ENCODE measurements around the gene LACC1.

The LACC1 gene

GRCh38 chr13:43937839-43938238, 58.1 kb downstream of the LACC1 start:
- no peak for TF ChIP-seq ISL1 (CRISPR knock-in tag; IDR thresholded peaks at IDR 0.05)
- no peak for TF ChIP-seq PPARA (CRISPR knock-in tag; IDR thresholded peaks at IDR 0.05; ENCODE audit: borderline replicate concordance)
- no peak for TF ChIP-seq OSR1 (CRISPR knock-in tag; IDR thresholded peaks at IDR 0.05)
- TF ChIP-seq ZNF8 (CRISPR knock-in tag; IDR thresholded peaks at IDR 0.05) = no peak
- TF ChIP-seq ZC3H10 (CRISPR knock-in tag; IDR thresholded peaks at IDR 0.05) = no peak
- no peak for TF ChIP-seq ZNF565 (CRISPR knock-in tag; conservative IDR thresholded peaks at IDR 0.05; ENCODE audit: low read depth)
- TF ChIP-seq BACH2 (CRISPR knock-in tag; IDR thresholded peaks at IDR 0.05; ENCODE audit: borderline replicate concordance) = no peak
- TF ChIP-seq RARB (CRISPR knock-in tag; IDR thresholded peaks at IDR 0.05) = no peak
- ATAC-seq = no peak

- no peak for ATAC-seq
- no peak for TF ChIP-seq CSDC2 (CRISPR knock-in tag; IDR thresholded peaks at IDR 0.05)
- no peak for TF ChIP-seq ARNTL (CRISPR knock-in tag; IDR thresholded peaks at IDR 0.05; ENCODE audit: borderline replicate concordance, low read depth)
- TF ChIP-seq GLIS3 (CRISPR knock-in tag; IDR thresholded peaks at IDR 0.05) = no peak
Observed at GRCh38 chr13:43938449-43938848, 58.7 kb downstream of the LACC1 start.

GRCh38 chr13:43939086-43939485, 59.4 kb downstream of the LACC1 start:
- ATAC-seq = no peak
- TF ChIP-seq CREB5 (CRISPR knock-in tag; IDR thresholded peaks at IDR 0.05; ENCODE audit: low read depth) (no peak), PATZ1 (CRISPR knock-in tag; IDR thresholded peaks at IDR 0.05; ENCODE audit: borderline replicate concordance) (no peak), ISL1 (CRISPR knock-in tag; IDR thresholded peaks at IDR 0.05) (no peak), ZFP3 (CRISPR knock-in tag; IDR thresholded peaks at IDR 0.05) (no peak)

- no peak for ATAC-seq
- TF ChIP-seq ZNF565 (CRISPR knock-in tag; conservative IDR thresholded peaks at IDR 0.05; ENCODE audit: low read depth) (no peak), ESRRG (CRISPR knock-in tag; IDR thresholded peaks at IDR 0.05) (no peak), ZFP30 (CRISPR knock-in tag; IDR thresholded peaks at IDR 0.05) (no peak), CSRNP3 (CRISPR knock-in tag; IDR thresholded peaks at IDR 0.05) (no peak), OSR1 (CRISPR knock-in tag; IDR thresholded peaks at IDR 0.05) (no peak), ISL1 (CRISPR knock-in tag; IDR thresholded peaks at IDR 0.05) (no peak), SNAI2 (CRISPR knock-in tag; IDR thresholded peaks at IDR 0.05) (no peak), PPARA (CRISPR knock-in tag; IDR thresholded peaks at IDR 0.05; ENCODE audit: borderline replicate concordance) (no peak), POU6F1 (CRISPR knock-in tag; IDR thresholded peaks at IDR 0.05; ENCODE audit: borderline replicate concordance, low read depth) (no peak), ZNF8 (CRISPR knock-in tag; IDR thresholded peaks at IDR 0.05) (no peak), CREB5 (CRISPR knock-in tag; IDR thresholded peaks at IDR 0.05; ENCODE audit: low read depth) (no peak), ZFP3 (CRISPR knock-in tag; IDR thresholded peaks at IDR 0.05) (no peak), TOX (CRISPR knock-in tag; IDR thresholded peaks at IDR 0.05; ENCODE audit: borderline replicate concordance) (no peak), GLIS3 (CRISPR knock-in tag; IDR thresholded peaks at IDR 0.05) (no peak), RARB (CRISPR knock-in tag; IDR thresholded peaks at IDR 0.05) (no peak), ZNF70 (CRISPR knock-in tag; IDR thresholded peaks at IDR 0.05) (no peak), ARNTL (CRISPR knock-in tag; IDR thresholded peaks at IDR 0.05; ENCODE audit: borderline replicate concordance, low read depth) (no peak), BACH2 (CRISPR knock-in tag; IDR thresholded peaks at IDR 0.05; ENCODE audit: borderline replicate concordance) (no peak), PATZ1 (CRISPR knock-in tag; IDR thresholded peaks at IDR 0.05; ENCODE audit: borderline replicate concordance) (no peak)
Observed at GRCh38 chr13:43942286-43942685, 62.6 kb downstream of the LACC1 start.
